SJCRH30 (cell line): ENCODE data around the gene ZBTB38. TPM values are rescaled to one million over a fixed set of nuclear protein-coding genes. Genes with fewer than 3 reads are reported as not detected.

ENCODE experiments used
- DNase-seq, 2 experiments: peaks; one replicate each; pipeline ENCODE4 v3.0.0-alpha.2; 2015 to 2020
- H3K27ac ChIP-seq: fragments of 250-450 bp; sonication (Bioruptor Pico); 2 replicates; pipeline ENCODE4 v1.5.1; 2020; ENCODE audit warnings: mild to moderate bottlenecking, moderate library complexity
- H3K27me3 ChIP-seq: fragments of 250-450 bp; sonication (Bioruptor Pico); 2 replicates; pipeline ENCODE4 v1.5.1; 2020; ENCODE audit warnings: mild to moderate bottlenecking, moderate library complexity
- H3K36me3 ChIP-seq: fragments of 250-450 bp; sonication (Bioruptor Pico); 2 replicates; pipeline ENCODE4 v1.5.1; 2020; ENCODE audit warnings: mild to moderate bottlenecking, moderate library complexity
- H3K4me1 ChIP-seq: fragments of 250-450 bp; sonication (Bioruptor Pico); 2 replicates; pipeline ENCODE4 v1.5.1; 2020; ENCODE audit warnings: mild to moderate bottlenecking, moderate library complexity
- H3K4me3 ChIP-seq: fragments of 250-450 bp; sonication (Bioruptor Pico); 2 replicates; pipeline ENCODE4 v1.5.1; 2020; ENCODE audit warnings: mild to moderate bottlenecking, moderate library complexity
- H3K9me3 ChIP-seq: fragments of 250-450 bp; sonication (Bioruptor Pico); replicated peaks from 2 replicates; pipeline ENCODE4 v1.5.1; 2020; ENCODE audit warnings: mild to moderate bottlenecking, moderate library complexity
- total RNA-seq: library from RNA; depleted of rRNA; stranded (reverse); fragments of >200 nt; shearing (Covaris generic); gene quantifications from 2 replicates; pipeline ENCODE4 v1.2.3, GENCODE V29; 2014

The ZBTB38 gene
- total RNA-seq, 1 experiment from 2014 or later: 36.1 TPM

DNA sequence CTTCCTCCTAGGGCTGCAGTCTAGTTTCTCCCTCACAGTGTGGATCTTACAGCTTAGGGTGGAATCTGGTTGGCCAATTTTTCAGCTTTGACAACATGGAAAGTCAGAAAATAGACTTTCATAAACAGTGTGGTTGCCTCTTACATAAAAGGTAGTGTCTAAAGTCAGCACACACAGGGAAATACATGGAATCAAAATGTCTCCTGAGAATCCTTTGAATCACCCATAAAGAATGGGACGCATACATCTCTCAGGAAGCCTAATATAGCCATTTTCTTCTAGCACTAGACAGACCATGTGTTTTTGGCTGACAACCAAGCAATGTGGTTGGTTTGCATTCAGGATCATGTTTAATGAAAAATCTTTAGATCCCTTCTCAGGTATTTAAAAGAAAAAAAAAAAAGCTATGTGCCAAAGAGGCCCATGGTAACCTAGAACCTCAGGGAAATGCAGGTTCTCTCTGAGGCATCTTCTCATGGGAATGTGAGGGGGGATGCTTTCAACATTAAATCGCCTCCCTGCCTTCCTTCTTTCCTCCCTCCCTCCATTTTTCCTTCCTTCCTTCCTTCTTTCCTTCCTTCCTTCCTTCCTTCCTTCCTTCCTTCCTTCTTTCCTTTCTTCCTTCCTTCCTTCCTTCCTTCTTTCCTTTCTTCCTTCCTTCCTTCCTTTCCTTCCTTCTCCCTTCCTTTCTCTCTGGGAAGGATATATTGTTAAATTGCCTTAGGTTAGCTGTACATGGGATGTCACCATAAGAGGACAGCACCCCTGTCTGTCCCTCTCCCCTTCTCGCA lies 34.3 kb upstream of the ZBTB38 start:
- H3K27me3 ChIP-seq: no peaks in the 10 kb centered on the region
- no peaks in the 10 kb centered on the region for H3K36me3 ChIP-seq
- H3K9me3 ChIP-seq: no peaks in the 10 kb centered on the region
- H3K4me3 ChIP-seq: no peak overlapping the region
- peaks cover 9% of the 10 kb centered on the region; the same call in 1 of the 2 replicates for H3K4me1 ChIP-seq
- no peak overlapping the region for H3K27ac ChIP-seq
- DNase-seq: no peak

DNA sequence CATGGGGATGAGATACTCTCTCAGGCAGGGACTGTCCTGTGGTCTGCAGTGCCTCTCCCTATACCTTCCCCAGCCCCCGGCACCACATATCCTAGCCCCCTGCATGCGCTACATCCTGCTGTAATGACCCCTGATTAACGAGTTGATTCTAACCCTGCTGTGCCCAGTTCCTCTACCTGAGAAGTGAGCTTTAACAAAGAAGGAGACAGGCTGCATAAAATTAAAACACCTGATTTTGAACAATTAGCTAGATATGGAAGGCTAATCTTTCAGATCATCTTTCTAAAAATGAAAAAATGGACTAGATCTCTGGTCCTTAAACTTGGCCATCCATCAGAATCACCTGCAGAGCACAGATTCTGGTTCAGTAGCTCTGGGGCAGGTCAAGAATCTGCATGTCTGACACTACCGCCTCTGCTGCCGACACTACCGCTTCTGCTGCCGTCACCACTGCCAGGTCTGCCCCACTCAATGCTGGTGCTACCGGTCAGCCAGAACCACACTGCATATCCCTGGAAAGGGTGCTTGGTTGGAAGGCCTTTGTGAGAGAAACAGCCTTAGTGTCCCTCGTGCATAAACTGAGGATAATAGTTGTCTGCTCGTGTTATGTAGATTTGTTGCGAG lies 33.6 kb upstream of the ZBTB38 start:
- no peak overlapping the region for H3K4me3 ChIP-seq
- no peaks in the 10 kb centered on the region for H3K36me3 ChIP-seq
- peaks cover 9% of the 10 kb centered on the region; the same call in 1 of the 2 replicates for H3K4me1 ChIP-seq
- no peaks in the 10 kb centered on the region for H3K27me3 ChIP-seq
- no peak for DNase-seq
- H3K27ac ChIP-seq: no peak overlapping the region
- no peaks in the 10 kb centered on the region for H3K9me3 ChIP-seq

- Histone ChIP-seq H3K27me3 (no peaks in the 10 kb centered on the region), H3K36me3 (no peaks in the 10 kb centered on the region), H3K4me1 (peaks cover 9% of the 10 kb centered on the region; the same call in 1 of the 2 replicates), H3K4me3 (no peak overlapping the region), H3K27ac (no peak overlapping the region), H3K9me3 (no peaks in the 10 kb centered on the region)
- DNase-seq: no peak
Observed at GRCh38 chr3:141335531-141336061, 32.7 kb upstream of the ZBTB38 start.

DNA sequence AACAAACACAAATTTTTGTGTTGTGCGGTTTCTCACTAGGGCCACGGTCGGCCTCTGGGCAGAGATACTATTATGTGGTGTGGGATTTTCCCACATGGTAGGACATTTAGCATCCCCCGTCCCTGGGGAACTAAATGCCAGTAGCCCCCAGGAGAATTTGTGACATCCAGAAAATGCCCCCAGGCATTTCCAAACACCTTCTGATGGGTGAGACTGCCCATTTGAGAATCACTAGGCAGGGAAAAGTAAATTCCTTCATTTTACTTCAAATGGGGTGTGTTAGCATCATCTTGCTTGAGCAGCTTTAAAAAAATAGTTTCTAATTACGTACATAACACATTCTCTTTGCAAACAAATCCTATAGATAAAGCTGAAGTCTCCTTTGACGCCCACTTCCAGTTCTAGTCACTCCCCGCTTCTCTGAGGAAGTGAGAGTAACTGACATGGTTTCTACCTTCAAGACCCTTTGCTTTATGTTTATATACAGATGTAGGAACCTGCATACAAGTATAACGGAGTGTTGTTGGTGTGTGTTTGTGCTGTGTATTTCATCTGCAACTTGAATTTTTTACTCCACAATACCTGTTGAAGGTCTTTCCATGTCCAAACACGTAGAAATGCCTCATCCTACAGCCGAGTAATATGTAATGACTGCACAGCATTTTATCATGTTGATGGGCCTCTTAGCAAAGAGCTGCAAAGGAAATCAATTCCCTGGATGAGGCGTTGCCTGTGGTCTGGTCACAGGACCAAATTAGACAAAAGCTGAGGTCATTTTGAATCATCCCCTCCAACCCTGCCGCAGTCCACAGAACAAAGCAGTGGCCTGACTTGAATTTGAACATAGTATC lies 31.4 kb upstream of the ZBTB38 start:
- no peaks in the 10 kb centered on the region for H3K36me3 ChIP-seq
- H3K4me3 ChIP-seq: no peak overlapping the region
- no peaks in the 10 kb centered on the region for H3K27me3 ChIP-seq
- no peak overlapping the region for H3K27ac ChIP-seq
- H3K9me3 ChIP-seq: no peaks in the 10 kb centered on the region
- peak in 1 of 2 experiments; percentile 16 for DNase-seq
- H3K4me1 ChIP-seq: peaks cover 9% of the 10 kb centered on the region; the same call in 1 of the 2 replicates

- H3K27ac ChIP-seq: no peak overlapping the region
- DNase-seq: no peak
- H3K27me3 ChIP-seq: no peaks in the 10 kb centered on the region
- no peaks in the 10 kb centered on the region for H3K36me3 ChIP-seq
- no peak overlapping the region for H3K4me3 ChIP-seq
- H3K4me1 ChIP-seq: peaks cover 9% of the 10 kb centered on the region; the same call in 1 of the 2 replicates
- H3K9me3 ChIP-seq: no peaks in the 10 kb centered on the region
Observed at GRCh38 chr3:141337523-141337854, 30.8 kb upstream of the ZBTB38 start.

DNA sequence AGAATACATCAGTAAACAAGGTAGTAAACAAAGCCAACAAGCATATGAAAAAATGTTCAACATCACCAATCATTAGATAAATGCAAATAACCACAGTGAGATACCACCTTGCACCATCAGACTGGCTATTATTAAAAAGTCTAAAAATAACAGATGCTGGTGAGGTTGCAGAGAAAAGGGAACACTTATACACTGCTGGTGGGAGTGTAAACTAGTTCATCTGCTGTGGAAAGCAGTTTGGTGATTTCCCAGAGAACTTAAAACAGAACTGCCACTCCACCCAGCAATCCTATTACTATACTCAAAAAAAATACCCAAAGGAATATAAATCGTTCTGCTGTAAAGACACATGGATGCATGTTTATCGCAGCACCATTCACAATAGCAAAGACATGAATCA lies 30.3 kb upstream of the ZBTB38 start:
- Histone ChIP-seq H3K27ac (no peak overlapping the region), H3K27me3 (no peaks in the 10 kb centered on the region), H3K4me3 (no peak overlapping the region), H3K4me1 (peaks cover 9% of the 10 kb centered on the region; the same call in 1 of the 2 replicates), H3K9me3 (no peaks in the 10 kb centered on the region), H3K36me3 (no peaks in the 10 kb centered on the region)
- no peak for DNase-seq

DNA sequence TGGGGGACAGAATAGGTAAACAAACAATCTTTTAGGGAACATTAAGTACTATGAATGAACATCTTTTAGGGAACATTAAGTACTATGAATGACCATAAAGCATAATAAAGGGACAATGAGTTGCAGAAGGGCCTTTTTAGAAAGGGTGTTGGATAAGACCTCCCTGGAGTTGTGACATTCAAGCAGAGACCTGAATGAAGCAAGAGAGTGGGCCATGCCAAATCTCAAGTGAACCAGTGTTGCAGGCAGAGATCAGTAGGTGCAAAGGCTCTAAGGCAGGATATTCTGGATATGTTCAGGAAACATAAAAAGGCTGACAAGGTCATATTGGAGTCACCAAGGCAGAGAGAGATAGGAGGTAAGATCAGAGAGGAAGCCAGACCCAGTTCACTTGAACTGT lies 29.4 kb upstream of the ZBTB38 start:
- no peaks in the 10 kb centered on the region for H3K27me3 ChIP-seq
- H3K4me1 ChIP-seq: peaks cover 9% of the 10 kb centered on the region; the same call in 1 of the 2 replicates
- no peaks in the 10 kb centered on the region for H3K9me3 ChIP-seq
- H3K36me3 ChIP-seq: no peaks in the 10 kb centered on the region
- no peak overlapping the region for H3K27ac ChIP-seq
- DNase-seq: no peak
- no peak overlapping the region for H3K4me3 ChIP-seq

- no peak for DNase-seq
- Histone ChIP-seq H3K27ac (no peak overlapping the region), H3K36me3 (no peaks in the 10 kb centered on the region), H3K9me3 (no peaks in the 10 kb centered on the region), H3K27me3 (0 out of 2 replicates have a peak, but pooled peaks cover under 1% of the 10 kb centered on the region), H3K4me1 (peaks cover 9% of the 10 kb centered on the region; the same call in 1 of the 2 replicates), H3K4me3 (no peak overlapping the region)
Observed at GRCh38 chr3:141341536-141341935, 26.8 kb upstream of the ZBTB38 start.

DNA sequence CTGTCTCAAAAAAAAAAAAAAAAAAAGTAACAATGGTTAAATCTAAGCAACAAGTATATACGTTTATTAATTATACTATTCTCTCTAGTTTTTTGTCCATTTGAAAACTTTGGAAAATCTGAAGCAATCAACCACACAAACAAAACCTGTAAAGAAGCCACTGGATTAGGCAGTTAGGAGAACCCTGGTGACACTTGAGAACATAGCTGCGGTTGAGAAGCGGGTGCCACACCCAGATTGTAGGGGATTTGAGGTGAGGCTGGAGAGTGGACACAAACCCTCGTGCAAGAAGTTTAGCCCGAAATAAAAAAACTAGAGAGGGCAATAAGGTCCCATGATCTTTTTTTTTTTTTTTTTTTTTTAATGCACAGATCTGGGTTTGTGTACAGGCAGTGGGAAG lies 25.9 kb upstream of the ZBTB38 start:
- no peaks in the 10 kb centered on the region for H3K9me3 ChIP-seq
- no peak overlapping the region for H3K4me3 ChIP-seq
- H3K27me3 ChIP-seq: 0 out of 2 replicates have a peak, but pooled peaks cover 4% of the 10 kb centered on the region
- no peaks in the 10 kb centered on the region for H3K36me3 ChIP-seq
- DNase-seq: no peak
- no peak overlapping the region for H3K27ac ChIP-seq
- peaks cover 3% of the 10 kb centered on the region; the same call in 1 of the 2 replicates for H3K4me1 ChIP-seq

- DNase-seq: no peak
- H3K4me3 ChIP-seq: no peak overlapping the region
- H3K4me1 ChIP-seq: no peaks in the 10 kb centered on the region
- no peaks in the 10 kb centered on the region for H3K36me3 ChIP-seq
- H3K9me3 ChIP-seq: no peaks in the 10 kb centered on the region
- no peak overlapping the region for H3K27ac ChIP-seq
- H3K27me3 ChIP-seq: 0 out of 2 replicates have a peak, but pooled peaks cover 4% of the 10 kb centered on the region
Observed at GRCh38 chr3:141343077-141343476, 25.2 kb upstream of the ZBTB38 start.

GRCh38 chr3:141343865-141344271 lies 24.4 kb upstream of the ZBTB38 start:
- Histone ChIP-seq H3K27ac (no peak overlapping the region), H3K36me3 (no peaks in the 10 kb centered on the region), H3K9me3 (no peaks in the 10 kb centered on the region; the same call in 1 of the 2 replicates), H3K4me3 (no peak overlapping the region), H3K27me3 (0 out of 2 replicates have a peak, but pooled peaks cover 4% of the 10 kb centered on the region), H3K4me1 (no peaks in the 10 kb centered on the region)
- no peak for DNase-seq

DNA sequence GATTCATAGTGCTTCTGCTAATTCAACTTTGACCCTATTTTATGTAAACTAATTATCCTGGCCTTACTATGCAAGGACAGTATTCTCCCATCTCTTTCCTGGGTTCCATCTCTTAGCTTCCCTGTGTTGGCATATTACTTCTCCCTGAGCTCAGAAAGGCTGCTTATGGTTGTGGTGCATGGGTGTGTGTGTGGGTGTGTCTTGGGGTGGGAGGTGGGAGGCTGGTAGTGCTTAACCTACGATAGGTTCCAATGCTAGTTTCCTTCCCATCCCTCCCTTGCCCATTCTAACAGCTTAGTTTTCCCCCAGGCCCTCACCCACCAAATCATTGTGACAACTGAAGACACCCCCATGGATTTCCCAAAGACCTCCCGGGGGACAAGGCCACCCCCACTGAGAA lies 22.8 kb upstream of the ZBTB38 start:
- Histone ChIP-seq H3K27ac (no peak overlapping the region), H3K4me3 (no peak overlapping the region), H3K36me3 (no peaks in the 10 kb centered on the region), H3K27me3 (0 out of 2 replicates have a peak, but pooled peaks cover 4% of the 10 kb centered on the region), H3K9me3 (no peaks in the 10 kb centered on the region; the same call in 1 of the 2 replicates), H3K4me1 (no peaks in the 10 kb centered on the region)
- no peak for DNase-seq

GRCh38 chr3:141346007-141346406 lies 22.3 kb upstream of the ZBTB38 start:
- no peak for DNase-seq
- Histone ChIP-seq H3K27me3 (0 out of 2 replicates have a peak, but pooled peaks cover 4% of the 10 kb centered on the region), H3K9me3 (no peaks in the 10 kb centered on the region; the same call in 1 of the 2 replicates), H3K27ac (no peak overlapping the region), H3K4me1 (no peaks in the 10 kb centered on the region), H3K4me3 (no peak overlapping the region), H3K36me3 (no peaks in the 10 kb centered on the region)

- H3K9me3 ChIP-seq: no peaks in the 10 kb centered on the region; the same call in 1 of the 2 replicates
- DNase-seq: no peak
- H3K4me3 ChIP-seq: no peak overlapping the region
- 0 out of 2 replicates have a peak, but pooled peaks cover 4% of the 10 kb centered on the region for H3K27me3 ChIP-seq
- no peaks in the 10 kb centered on the region for H3K36me3 ChIP-seq
- H3K27ac ChIP-seq: no peak overlapping the region
- H3K4me1 ChIP-seq: no peaks in the 10 kb centered on the region
Observed at GRCh38 chr3:141346418-141346817, 21.9 kb upstream of the ZBTB38 start.
